Aorta (tissue), 5 donors: Measurements from ENCODE around the gene CTNNBL1. TPM values are rescaled to one million over a fixed set of nuclear protein-coding genes. Genes with fewer than 3 reads are reported as not detected.

Source experiments
- ATAC-seq: fragments of 200-7000 bp; cut with Tn5 transposase; one replicate; pipeline ENCODE4 v1.9.1; 2022; ENCODE audit warnings: moderate library complexity; ENCODE audit not compliant: low FRiP score
- DNase-seq, 2 donors: peaks; one replicate each; pipeline ENCODE4 v3.0.0-alpha.2; 2020
- H3K27ac ChIP-seq, 2 donors: one replicate each; pipeline ENCODE4 v1.5.1; 2013; ENCODE audit warnings: low read length in 2 of 2, mild to moderate bottlenecking in 2 of 2, moderate library complexity in 2 of 2, control low read depth in 1 of 2, inconsistent platforms in 1 of 2, low read depth in 1 of 2
- H3K27me3 ChIP-seq, 2 donors: one replicate each; pipeline ENCODE4 v1.6.1; 2013; ENCODE audit warnings: control low read depth in 1 of 2, low read length in 1 of 2, mild to moderate bottlenecking in 1 of 2, moderate library complexity in 1 of 2; ENCODE audit not compliant: insufficient read depth in 2 of 2, control insufficient read depth in 1 of 2
- H3K36me3 ChIP-seq, 2 donors: one replicate each; pipeline ENCODE4 v1.6.1; 2013; ENCODE audit warnings: control low read depth in 1 of 2, low read length in 1 of 2, mild to moderate bottlenecking in 1 of 2; ENCODE audit not compliant: insufficient read depth in 2 of 2, control insufficient read depth in 1 of 2
- H3K4me1 ChIP-seq, 2 donors: one replicate each; pipeline ENCODE4 v1.6.1; 2013; ENCODE audit warnings: low read length in 2 of 2, control low read depth in 1 of 2, mild to moderate bottlenecking in 1 of 2, moderate library complexity in 1 of 2; ENCODE audit not compliant: insufficient read depth in 2 of 2, control insufficient read depth in 1 of 2
- H3K4me3 ChIP-seq, 2 donors: one replicate each; pipeline ENCODE4 v1.5.1; 2013; ENCODE audit warnings: low read length in 2 of 2, control low read depth in 1 of 2, mild to moderate bottlenecking in 1 of 2
- H3K9me3 ChIP-seq: one replicate; pipeline ENCODE4 v1.6.1; 2013; ENCODE audit warnings: mild to moderate bottlenecking, low read length; ENCODE audit not compliant: control insufficient read depth
- WGBS, 2 donors: extraction: QIAGEN DNeasy Blood & Tissue Kit; methylation state at CpG; one replicate each; pipeline ENCODE4 v1.1.7; 2013; 5-methylcytosine and 5-hydroxymethylcytosine counted together
- intact Hi-C, 2 donors: fragments of 100-400 bp; cut with DNase I; formaldehyde crosslinking; loops; one replicate each; pipeline versions ENCODE4 v1.14.2 to v1.15.0; 2022
- polyA plus RNA-seq, 2 donors: library from polyadenylated mRNA; stranded (reverse); fragments of 200-250 nt; gene quantifications; one replicate each; pipeline ENCODE4 v1.2.3, GENCODE V29; 2013
- total RNA-seq, 2 donors: library from RNA; stranded (reverse); fragmentation: NEBNext Ultra II Directional; extraction: Animal tissue kit (Norgen Biotek cat#: 25700); gene quantifications; one replicate each; pipeline ENCODE4 v1.2.1, GENCODE V29; 2021
- donor health status: healthy with polysubstance abuse.
- donor health status: Bipolar disorder and iron deficiency.
- donor health status: DM: no; HTN: no; CAD: no.
- donor health status: DM: no; HTN: no; CAD: no.
- donor health status: DM: yes; HTN: yes; CAD: no.

The CTNNBL1 gene
- total and polyA plus RNA-seq, 4 donors: 42.9 to 71.2 (median 54.4) TPM

DNA sequence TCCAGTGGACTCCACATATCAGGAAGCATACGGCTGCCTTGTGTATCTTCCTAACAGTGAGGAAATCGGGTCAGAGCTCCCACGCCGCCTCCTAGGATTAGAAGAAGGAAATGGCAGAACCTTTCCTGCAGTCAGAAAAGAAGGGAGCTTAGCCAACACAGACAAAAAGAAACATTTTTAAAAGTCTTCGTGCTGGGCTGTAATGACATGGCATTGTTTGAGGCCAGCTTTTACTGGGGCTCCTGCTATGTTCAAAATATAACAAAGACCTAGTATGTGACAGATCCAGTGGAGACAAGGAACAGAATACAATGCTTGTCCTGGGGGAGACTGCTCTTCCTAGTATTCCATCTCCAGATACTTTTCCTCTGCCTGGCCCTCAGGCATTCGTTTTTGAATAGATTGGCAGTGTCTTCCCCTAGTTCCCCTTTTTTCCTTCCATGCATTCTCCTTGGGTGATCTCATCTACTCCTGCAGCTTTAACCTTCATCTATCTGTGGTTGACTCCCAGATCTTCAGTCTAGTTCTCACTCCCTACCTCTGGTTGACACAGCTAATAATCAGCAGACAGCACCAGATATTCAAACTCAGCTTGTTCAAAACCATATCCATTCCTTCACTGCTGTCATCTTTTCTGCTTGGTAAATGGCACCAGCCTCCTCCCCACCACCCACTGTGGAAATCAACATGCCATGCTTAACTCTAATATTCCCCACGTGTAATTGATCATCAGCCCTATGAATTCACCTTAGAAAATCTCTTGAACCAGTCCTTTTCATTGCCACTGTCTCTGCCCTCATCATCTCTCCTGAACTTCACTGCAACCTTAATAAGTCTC lies 114.6 kb downstream of the CTNNBL1 start:
- no peaks in the 10 kb centered on the region for H3K9me3 ChIP-seq
- no peak overlapping the region for H3K27ac ChIP-seq
- WGBS, 2 donors: 80 to 87% methylated on average over 7 of the region's 7 CpGs
- no peaks in the 10 kb centered on the region for H3K27me3 ChIP-seq
- ATAC-seq (no peak), DNase-seq (no peak)
- H3K36me3 ChIP-seq: peaks cover 6 to 10% of the 10 kb centered on the region in 2 donors
- no peak overlapping the region for H3K4me3 ChIP-seq
- intact Hi-C loops: no loop called here
- H3K4me1 ChIP-seq: no peaks in the 10 kb centered on the region

DNA sequence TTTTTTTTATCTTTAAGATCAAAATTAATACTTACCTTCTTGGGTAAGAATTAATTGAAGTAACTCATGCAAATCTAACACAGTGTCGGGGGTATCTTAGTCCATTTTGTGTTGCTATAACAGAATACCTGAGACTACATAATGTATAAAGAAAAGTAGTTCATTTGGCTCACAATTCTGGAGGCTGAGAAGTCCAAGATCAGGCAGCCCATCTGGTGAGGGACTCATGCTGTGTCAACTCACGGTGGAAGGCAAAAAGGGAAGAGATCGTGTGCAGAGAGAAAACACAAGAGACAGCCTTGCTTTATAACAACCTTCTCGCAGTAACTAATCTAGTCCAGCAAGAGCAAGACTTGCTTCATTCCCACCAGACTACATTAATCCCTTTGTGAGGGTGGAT lies 116.2 kb downstream of the CTNNBL1 start:
- ATAC-seq: no peak
- no peaks in the 10 kb centered on the region for H3K4me1 ChIP-seq
- WGBS, 2 donors: 92 to 95% methylated on average over 4 of the region's 4 CpGs
- H3K9me3 ChIP-seq: no peaks in the 10 kb centered on the region
- no peak overlapping the region for H3K27ac ChIP-seq
- peaks cover 6 to 8% of the 10 kb centered on the region in 2 donors for H3K36me3 ChIP-seq
- intact Hi-C loops: no loop called here
- DNase-seq: no peak
- no peaks in the 10 kb centered on the region for H3K27me3 ChIP-seq
- no peak overlapping the region for H3K4me3 ChIP-seq

DNA sequence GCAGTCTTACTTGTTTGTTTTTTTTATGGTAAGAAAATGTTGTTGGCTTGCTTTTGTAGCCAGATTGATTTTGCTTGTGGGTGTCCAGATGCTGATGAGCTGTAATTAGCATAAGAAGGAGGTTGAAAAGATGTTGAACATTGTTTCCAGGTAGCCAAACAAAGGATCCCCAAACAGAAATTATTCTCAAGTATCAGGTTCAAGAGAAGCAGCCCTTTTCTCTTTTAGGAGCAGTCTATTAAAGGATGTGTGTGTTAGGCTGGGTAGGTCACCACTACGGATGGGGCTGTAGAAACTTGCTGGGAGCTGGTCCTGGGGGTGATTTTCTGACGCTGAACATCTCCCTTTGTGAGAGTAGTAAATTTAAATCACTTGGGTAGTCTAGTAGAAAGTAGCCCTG lies 122.2 kb downstream of the CTNNBL1 start:
- Histone ChIP-seq H3K36me3 (peaks cover 3 to 4% of the 10 kb centered on the region in 2 donors), H3K27ac (no peak overlapping the region), H3K9me3 (no peaks in the 10 kb centered on the region), H3K4me3 (no peak overlapping the region), H3K27me3 (no peaks in the 10 kb centered on the region), H3K4me1 (no peaks in the 10 kb centered on the region)
- ATAC-seq (no peak), DNase-seq (no peak)
- intact Hi-C loops: no loop called here
- WGBS, 2 donors: 86 to 91% methylated on average over 2 of the region's 2 CpGs

DNA sequence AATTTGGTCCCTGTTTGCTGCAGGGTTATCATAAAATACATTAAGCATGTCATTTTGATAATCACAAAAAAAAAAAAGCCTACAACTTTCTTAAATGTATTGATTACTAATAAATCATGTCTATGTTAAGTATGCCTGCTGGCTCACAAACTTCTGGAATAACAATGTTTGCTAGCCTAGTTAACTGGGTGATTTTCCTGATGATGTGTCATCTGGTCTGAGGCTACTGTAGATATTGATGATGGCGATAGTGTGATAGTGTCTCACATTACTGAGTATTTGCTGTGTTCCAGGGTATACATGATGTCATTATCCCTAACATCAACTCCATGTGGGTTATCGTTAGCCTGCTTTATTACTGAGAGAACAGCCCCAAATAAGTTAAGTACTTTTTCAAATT lies 122.9 kb downstream of the CTNNBL1 start:
- ATAC-seq: no peak
- Histone ChIP-seq H3K4me3 (no peak overlapping the region), H3K9me3 (no peaks in the 10 kb centered on the region), H3K27ac (no peak overlapping the region), H3K27me3 (no peaks in the 10 kb centered on the region), H3K4me1 (no peaks in the 10 kb centered on the region), H3K36me3 (peaks cover 2 to 3% of the 10 kb centered on the region in 2 donors)
- DNase-seq: no peak
- whole genome bisulfite sequencing, 2 donors: 81 to 87% methylated on average over 2 of the region's 2 CpGs
- intact Hi-C loops: no loop called here

DNA sequence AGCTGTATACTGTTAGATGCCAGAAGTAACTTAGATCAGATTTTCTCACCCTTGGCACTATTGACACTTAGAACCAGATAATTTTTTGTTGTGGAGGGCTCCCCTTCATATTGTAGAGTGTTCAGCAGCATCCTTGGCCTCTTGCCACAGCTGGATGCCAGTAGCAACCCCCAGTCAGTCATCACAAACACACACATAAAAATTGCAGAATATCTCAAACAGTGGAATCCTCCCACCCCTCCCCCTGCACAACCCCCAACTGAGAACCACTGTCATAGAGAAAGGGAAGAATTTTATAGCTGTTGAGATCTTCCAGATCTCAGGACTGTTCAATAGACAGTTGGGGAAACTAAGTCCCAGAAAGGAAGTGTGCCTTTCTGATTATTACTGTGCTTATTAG lies 127.9 kb downstream of the CTNNBL1 start:
- H3K9me3 ChIP-seq: no peaks in the 10 kb centered on the region
- H3K36me3 ChIP-seq: no peaks in the 10 kb centered on the region
- no peak for ATAC-seq
- no peak overlapping the region for H3K27ac ChIP-seq
- no peak overlapping the region for H3K4me3 ChIP-seq
- H3K27me3 ChIP-seq: no peaks in the 10 kb centered on the region
- DNase-seq: no peak
- H3K4me1 ChIP-seq: no peaks in the 10 kb centered on the region
- intact Hi-C loops: no loop called here

DNA sequence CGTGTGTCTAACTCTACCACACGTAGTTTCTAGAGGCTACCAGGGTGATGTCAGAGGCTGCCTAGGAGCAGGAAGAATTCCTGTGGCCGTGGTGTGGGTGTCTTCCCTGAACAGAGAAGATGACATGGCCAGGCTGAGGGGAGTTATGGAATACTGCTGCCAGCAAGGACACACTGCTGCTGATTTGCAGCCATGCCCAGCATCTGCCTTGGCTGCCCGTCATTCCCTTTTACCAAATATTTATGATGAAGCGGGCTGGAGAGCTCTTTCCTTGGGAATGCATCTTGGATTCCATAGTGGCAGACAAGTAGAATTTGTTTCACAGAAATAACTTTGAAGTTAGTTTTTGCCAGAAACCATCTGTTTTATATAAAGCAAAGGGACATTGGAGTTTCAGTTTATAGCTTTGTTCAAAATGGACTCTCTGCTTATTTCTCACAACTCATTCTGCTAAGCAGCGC lies 128.3 kb downstream of the CTNNBL1 start:
- intact Hi-C loops: no loop called here
- DNase-seq: no peak
- H3K27ac ChIP-seq: no peak overlapping the region

DNA sequence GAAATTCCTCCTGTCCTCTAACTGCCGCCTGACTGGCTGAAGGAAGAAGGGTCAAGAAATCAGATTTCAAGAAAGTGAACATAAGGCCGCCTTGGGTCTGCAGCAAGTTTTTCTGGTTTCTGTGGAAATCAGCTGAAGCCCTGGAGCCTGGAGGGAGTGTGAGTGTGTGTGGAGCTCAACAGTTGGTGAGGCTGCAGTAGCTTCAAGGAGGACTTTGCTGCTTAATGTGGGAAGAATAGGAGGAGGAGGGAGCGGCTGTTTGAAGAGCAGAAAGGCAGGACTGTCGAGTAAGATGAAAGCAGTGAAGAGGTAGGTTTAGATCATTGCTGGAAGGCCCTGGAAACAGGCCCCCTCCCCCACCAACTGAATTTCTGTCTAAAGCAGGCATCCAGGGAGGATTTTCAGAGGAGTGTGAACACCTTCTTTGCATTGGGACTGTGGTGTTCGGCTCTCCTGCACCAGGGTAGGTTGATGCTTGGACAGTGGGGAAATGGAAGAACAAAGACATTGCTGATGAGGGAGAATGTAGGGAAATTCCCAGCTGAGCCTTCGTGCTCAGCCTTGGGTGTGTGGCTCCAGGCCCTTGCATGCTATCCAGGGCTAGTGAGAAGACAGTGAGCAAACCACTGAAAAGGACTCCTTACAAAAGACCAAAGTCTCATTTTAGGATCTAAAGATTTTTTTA lies 129.6 kb downstream of the CTNNBL1 start:
- ATAC-seq: no peak
- no peak for DNase-seq
- H3K27ac ChIP-seq: no peak overlapping the region

More for the DNA sequence above, 128.3 kb downstream of the CTNNBL1 start:
- 82 to 87% methylated on average over 6 of the region's 6 CpGs for WGBS, 2 donors
- H3K9me3 ChIP-seq: no peaks in the 10 kb centered on the region
- H3K4me3 ChIP-seq: no peak overlapping the region
- ATAC-seq: no peak
- H3K36me3 ChIP-seq: no peaks in the 10 kb centered on the region
- H3K27me3 ChIP-seq: no peaks in the 10 kb centered on the region
- H3K4me1 ChIP-seq: no peaks in the 10 kb centered on the region

DNA sequence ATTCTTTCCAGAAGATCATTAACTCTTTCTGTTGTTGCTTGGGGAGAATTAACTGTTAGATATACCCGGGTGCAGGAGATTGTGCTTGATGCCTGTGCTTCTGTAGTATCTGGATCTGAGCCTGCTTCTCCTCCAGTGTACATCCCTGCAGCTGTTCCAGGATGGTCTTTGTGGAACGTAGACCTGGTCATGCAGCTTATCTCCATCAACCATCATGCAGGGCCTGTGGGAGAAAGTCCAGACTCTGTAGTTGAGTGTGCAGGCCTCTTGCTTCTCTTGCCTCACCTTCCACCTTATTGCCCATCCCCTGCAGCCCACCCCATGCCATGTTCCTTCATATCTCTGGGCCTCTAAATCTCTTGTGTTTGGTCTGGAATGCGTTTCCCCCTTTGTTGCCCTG lies 133.8 kb downstream of the CTNNBL1 start:
- H3K4me1 ChIP-seq: peaks cover 0 to 3% of the 10 kb centered on the region in 2 donors
- H3K27ac ChIP-seq: no peak overlapping the region
- no peak for DNase-seq
- H3K9me3 ChIP-seq: no peaks in the 10 kb centered on the region
- H3K4me3 ChIP-seq: no peak overlapping the region
- H3K36me3 ChIP-seq: no peaks in the 10 kb centered on the region
- WGBS, 2 donors: 91 to 95% methylated on average over 3 of the region's 3 CpGs
- H3K27me3 ChIP-seq: no peaks in the 10 kb centered on the region
- intact Hi-C loops: no loop called here
- no peak for ATAC-seq

More for the DNA sequence above, 129.6 kb downstream of the CTNNBL1 start:
- H3K4me1 ChIP-seq: no peaks in the 10 kb centered on the region
- no peaks in the 10 kb centered on the region for H3K36me3 ChIP-seq
- no peaks in the 10 kb centered on the region for H3K27me3 ChIP-seq
- intact Hi-C loops: no loop called here
- WGBS, 2 donors: 86 to 89% methylated on average over 6 of the region's 6 CpGs
- H3K9me3 ChIP-seq: no peaks in the 10 kb centered on the region
- H3K4me3 ChIP-seq: no peak overlapping the region

DNA sequence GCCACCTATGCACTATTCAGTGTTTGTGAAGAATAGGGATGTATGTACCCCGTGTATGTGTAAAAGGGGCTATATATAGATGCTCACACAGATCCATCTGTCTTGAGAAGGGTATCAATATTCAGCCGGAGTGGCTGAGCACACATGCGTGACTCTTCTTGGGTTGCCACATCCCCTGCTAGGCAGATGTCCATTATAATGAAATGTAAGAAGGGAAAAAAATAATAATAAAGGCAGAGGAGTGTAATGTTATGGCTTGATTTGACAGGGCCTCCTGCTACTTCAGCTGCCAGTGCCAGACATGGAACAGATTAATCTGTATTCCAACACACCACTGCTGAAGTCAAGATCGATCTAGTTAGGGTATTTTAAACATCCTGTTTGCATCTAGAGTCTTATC lies 134.9 kb downstream of the CTNNBL1 start:
- H3K4me1 ChIP-seq: peaks cover 0 to 3% of the 10 kb centered on the region in 2 donors
- no peak for ATAC-seq

More for the DNA sequence above, 134.9 kb downstream of the CTNNBL1 start:
- Histone ChIP-seq H3K27ac (no peak overlapping the region), H3K9me3 (no peaks in the 10 kb centered on the region), H3K27me3 (no peaks in the 10 kb centered on the region), H3K36me3 (no peaks in the 10 kb centered on the region), H3K4me3 (no peak overlapping the region)
- intact Hi-C loops: no loop called here
- WGBS, 2 donors: 74% methylated on average over 4 of the region's 4 CpGs
- no peak for DNase-seq
